Astrocyte (in vitro differentiated cells and primary cell): Measurements from ENCODE around the gene OR6C65. TPM values are rescaled to one million over a fixed set of nuclear protein-coding genes. Genes with fewer than 3 reads are reported as not detected.

ENCODE experiments used
- DNase-seq: peaks from one replicate; pipeline ENCODE4 v3.0.0-alpha.2; 2010; ENCODE audit warnings: low read depth
- FAIRE-seq: peaks from 2 replicates; lab custom pipeline; 2011; peaks lifted over from hg19 to GRCh38; lab: Jason Lieb, UNC
- H2AFZ ChIP-seq: 2 replicates; pipeline ENCODE4 v1.6.0; 2012; ENCODE audit warnings: low read depth, low read length, inconsistent platforms
- H3K27ac ChIP-seq: 2 replicates; pipeline ENCODE4 v1.5.1; 2011; ENCODE audit warnings: low read depth, low read length, inconsistent platforms
- H3K27me3 ChIP-seq: 2 replicates; pipeline ENCODE4 v1.6.0; 2011; ENCODE audit warnings: low read length, inconsistent platforms; ENCODE audit not compliant: insufficient read depth
- H3K36me3 ChIP-seq: 2 replicates; pipeline ENCODE4 v1.5.1; 2011; ENCODE audit warnings: low read length, inconsistent platforms; ENCODE audit not compliant: insufficient read depth
- H3K4me1 ChIP-seq: 2 replicates; pipeline ENCODE4 v1.5.1; 2011; ENCODE audit warnings: low read length, inconsistent platforms; ENCODE audit not compliant: insufficient read depth
- H3K4me2 ChIP-seq: 2 replicates; pipeline ENCODE4 v1.6.0; 2012; ENCODE audit warnings: low read length, inconsistent platforms
- H3K4me3 ChIP-seq: 2 replicates; pipeline ENCODE4 v1.5.1; 2011; ENCODE audit warnings: low read depth, mild to moderate bottlenecking, low read length, inconsistent platforms; ENCODE audit not compliant: insufficient read depth
- H3K79me2 ChIP-seq: 2 replicates; pipeline ENCODE4 v1.6.0; 2012; ENCODE audit warnings: mild to moderate bottlenecking, low read length, inconsistent platforms; ENCODE audit not compliant: insufficient read depth
- H3K9ac ChIP-seq: 2 replicates; pipeline ENCODE4 v1.6.0; 2012; ENCODE audit warnings: mild to moderate bottlenecking, low read length, inconsistent platforms
- H3K9me3 ChIP-seq: 2 replicates; pipeline ENCODE4 v1.5.1; 2012; ENCODE audit warnings: low read depth, mild to moderate bottlenecking, low read length, inconsistent platforms; ENCODE audit not compliant: insufficient read depth
- H4K20me1 ChIP-seq: 2 replicates; pipeline ENCODE4 v1.6.0; 2012; ENCODE audit warnings: low read length, inconsistent platforms; ENCODE audit not compliant: insufficient read depth
- H3K27ac Mint-ChIP-seq: one replicate; pipeline ENCODE4 v1.8.0; 2021; ENCODE audit warnings: mild to moderate bottlenecking, mixed read lengths; ENCODE audit not compliant: unreplicated experiment
- H3K27me3 Mint-ChIP-seq: one replicate; pipeline ENCODE4 v1.8.0; 2021; ENCODE audit warnings: low read depth, mixed read lengths; ENCODE audit not compliant: unreplicated experiment
- H3K36me3 Mint-ChIP-seq: one replicate; pipeline ENCODE4 v1.8.0; 2021; ENCODE audit warnings: low read depth, mixed read lengths; ENCODE audit not compliant: unreplicated experiment
- H3K4me1 Mint-ChIP-seq: one replicate; pipeline ENCODE4 v1.8.0; 2021; ENCODE audit warnings: low read depth, mixed read lengths; ENCODE audit not compliant: unreplicated experiment
- H3K4me3 Mint-ChIP-seq: one replicate; pipeline ENCODE4 v1.8.0; 2021; ENCODE audit warnings: mild to moderate bottlenecking, moderate library complexity, mixed read lengths; ENCODE audit not compliant: unreplicated experiment
- H3K9me3 Mint-ChIP-seq: one replicate; pipeline ENCODE4 v1.8.0; 2021; ENCODE audit warnings: mild to moderate bottlenecking, mixed read lengths; ENCODE audit not compliant: unreplicated experiment
- CTCF ChIP-seq: IDR thresholded peaks from 2 replicates; pipeline ENCODE4 v1.5.1; 2011; ENCODE audit warnings: low read depth, mild to moderate bottlenecking, inconsistent platforms, low read length, moderate library complexity; ENCODE audit not compliant: insufficient read depth
- EZH2 ChIP-seq: IDR thresholded peaks from 2 replicates; pipeline ENCODE4 v1.6.1; 2012; ENCODE audit warnings: mild to moderate bottlenecking, low read length, inconsistent platforms; ENCODE audit not compliant: insufficient read depth
- total RNA-seq: library from RNA; stranded (reverse); gene quantifications from 2 replicates; pipeline ENCODE4 v1.2.1, GENCODE V29; 2021

OR6C65 gene
- total RNA-seq, 1 donor from 2014 or later: not detected

DNA sequence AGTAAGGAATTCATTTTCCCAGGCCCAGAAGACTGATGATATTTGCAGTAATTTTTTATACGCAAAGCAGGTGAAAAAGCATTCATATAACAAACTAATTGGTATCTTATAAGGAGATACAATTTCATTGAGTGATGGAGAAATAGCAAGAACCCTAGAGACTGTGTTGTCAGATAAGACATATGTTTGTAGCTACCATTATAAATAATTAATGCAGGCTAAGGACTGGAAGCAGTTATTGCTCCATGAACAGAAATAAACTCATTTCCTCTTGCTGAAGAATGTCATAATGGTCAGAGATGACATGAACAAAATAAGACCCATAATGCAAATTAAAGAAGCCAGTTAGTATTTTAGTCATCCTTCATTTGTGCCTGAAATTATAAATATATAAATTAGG, 45.0 kb downstream of the OR6C65 start:
- H3K9ac ChIP-seq: no peak overlapping the region
- DNase-seq: no peak
- H3K9me3 ChIP-seq: no peaks in the 10 kb centered on the region
- no peak overlapping the region for H2AFZ ChIP-seq
- no peak overlapping the region for H3K4me2 ChIP-seq
- no peak overlapping the region for H3K27ac ChIP-seq
- no peak overlapping the region for H3K27ac Mint-ChIP-seq
- H3K27me3 ChIP-seq: no peaks in the 10 kb centered on the region
- no peak for TF ChIP-seq CTCF
- no peak for TF ChIP-seq EZH2
- H3K36me3 Mint-ChIP-seq: no peaks in the 10 kb centered on the region
- no peaks in the 10 kb centered on the region for H3K4me1 ChIP-seq
- no peaks in the 10 kb centered on the region for H3K36me3 ChIP-seq
- no peaks in the 10 kb centered on the region for H3K79me2 ChIP-seq
- no peak for FAIRE-seq
- H3K4me3 Mint-ChIP-seq: no peak overlapping the region
- no peak overlapping the region for H3K4me3 ChIP-seq
- H3K4me1 Mint-ChIP-seq: no peaks in the 10 kb centered on the region
- H3K9me3 Mint-ChIP-seq: no peaks in the 10 kb centered on the region
- H4K20me1 ChIP-seq: no peaks in the 10 kb centered on the region
- H3K27me3 Mint-ChIP-seq: no peaks in the 10 kb centered on the region

- Mint-ChIP-seq H3K27me3 (no peaks in the 10 kb centered on the region), H3K4me3 (no peak overlapping the region), H3K9me3 (no peaks in the 10 kb centered on the region), H3K4me1 (no peaks in the 10 kb centered on the region), H3K36me3 (no peaks in the 10 kb centered on the region), H3K27ac (no peak overlapping the region)
- Histone ChIP-seq H3K4me1 (no peaks in the 10 kb centered on the region), H3K27ac (no peak overlapping the region), H3K9ac (no peak overlapping the region), H3K27me3 (no peaks in the 10 kb centered on the region), H3K9me3 (no peaks in the 10 kb centered on the region), H3K79me2 (no peaks in the 10 kb centered on the region), H3K36me3 (no peaks in the 10 kb centered on the region), H2AFZ (no peak overlapping the region), H3K4me2 (no peak overlapping the region), H3K4me3 (no peak overlapping the region), H4K20me1 (no peaks in the 10 kb centered on the region)
- no peak for DNase-seq
- TF ChIP-seq EZH2 (no peak), CTCF (no peak)
- FAIRE-seq: no peak
Measured at GRCh38 chr12:55446326-55446725, 46.0 kb downstream of the OR6C65 start.

- no peaks in the 10 kb centered on the region for H3K36me3 ChIP-seq
- no peaks in the 10 kb centered on the region for H3K4me1 ChIP-seq
- no peaks in the 10 kb centered on the region for H3K27me3 ChIP-seq
- no peak overlapping the region for H3K4me2 ChIP-seq
- no peak overlapping the region for H3K27ac ChIP-seq
- no peak for DNase-seq
- Mint-ChIP-seq H3K27me3 (no peaks in the 10 kb centered on the region), H3K4me1 (no peaks in the 10 kb centered on the region), H3K36me3 (no peaks in the 10 kb centered on the region), H3K9me3 (no peaks in the 10 kb centered on the region), H3K27ac (no peak overlapping the region), H3K4me3 (no peak overlapping the region)
- no peaks in the 10 kb centered on the region for H3K79me2 ChIP-seq
- FAIRE-seq: no peak
- no peak for TF ChIP-seq CTCF
- TF ChIP-seq EZH2: no peak
- no peak overlapping the region for H3K4me3 ChIP-seq
- no peaks in the 10 kb centered on the region for H3K9me3 ChIP-seq
- no peak overlapping the region for H3K9ac ChIP-seq
- H2AFZ ChIP-seq: no peak overlapping the region
- no peaks in the 10 kb centered on the region for H4K20me1 ChIP-seq
Measured at GRCh38 chr12:55448825-55449224, 48.5 kb downstream of the OR6C65 start.

Other genes starting within 250 kb of the OR6C65 start
- not detected in 2 replicates for gene OR10A7, start 179.5 kb upstream of the OR6C65 start, total RNA-seq
- not detected in 2 replicates for gene OR6C74, start 155.9 kb upstream of the OR6C65 start, total RNA-seq
- not detected in 2 replicates for gene OR6C6, start 104.0 kb upstream of the OR6C65 start, total RNA-seq
- gene OR6C1, start 86.2 kb upstream of the OR6C65 start, total RNA-seq: not detected in 2 replicates
- not detected in 2 replicates for gene OR6C3, start 69.8 kb upstream of the OR6C65 start, total RNA-seq
- gene OR6C75, start 37.6 kb upstream of the OR6C65 start, total RNA-seq: not detected in 2 replicates
- gene OR6C76, start 25.7 kb downstream of the OR6C65 start, total RNA-seq: not detected in 2 replicates
- not detected in 2 replicates for gene OR6C2, start 43.5 kb downstream of the OR6C65 start, total RNA-seq
- gene OR6C70, start 69.6 kb downstream of the OR6C65 start, total RNA-seq: not detected in 2 replicates
- gene OR6C68, start 91.8 kb downstream of the OR6C65 start, total RNA-seq: not detected in 2 replicates
- not detected in 2 replicates for gene OR6C4, start 149.1 kb downstream of the OR6C65 start, total RNA-seq
- gene OR2AP1, start 171.9 kb downstream of the OR6C65 start, total RNA-seq: not detected in 2 replicates
- not detected in 2 replicates for gene OR10P1, start 236.4 kb downstream of the OR6C65 start, total RNA-seq